Mesenchymal stem cell (in vitro differentiated cells and primary cell): Measurements from ENCODE around the gene KIF1A.

Source experiments
- DNase-seq: peaks from one replicate; pipeline ENCODE4 v3.0.0-alpha.2; 2013
- H2AFZ ChIP-seq: one replicate; pipeline ENCODE4 v1.6.1; 2013; ENCODE audit warnings: low read depth, mild to moderate bottlenecking, control low read depth, inconsistent platforms, low read length, moderate library complexity
- H2AK5ac ChIP-seq: 2 replicates; pipeline ENCODE4 v1.6.1; 2013; ENCODE audit warnings: low read length, moderate library complexity, mild to moderate bottlenecking, inconsistent platforms; ENCODE audit not compliant: severe bottlenecking
- H2BK120ac ChIP-seq: one replicate; pipeline ENCODE4 v1.6.1; 2013; ENCODE audit warnings: low read depth, mild to moderate bottlenecking, inconsistent platforms, low read length, moderate library complexity
- H2BK12ac ChIP-seq, 2 experiments: one replicate each; pipeline ENCODE4 v1.6.1; 2013; ENCODE audit warnings: inconsistent platforms in 2 of 2, low read length in 2 of 2, mild to moderate bottlenecking in 2 of 2, moderate library complexity in 2 of 2, control low read depth in 1 of 2
- H2BK15ac ChIP-seq: one replicate; pipeline ENCODE4 v1.6.1; 2013; ENCODE audit warnings: mild to moderate bottlenecking, low read depth, inconsistent platforms; ENCODE audit not compliant: poor library complexity, severe bottlenecking
- H2BK5ac ChIP-seq: 2 replicates; pipeline ENCODE4 v1.6.1; 2013; ENCODE audit warnings: low read depth, mild to moderate bottlenecking, low read length, control low read depth, inconsistent platforms; ENCODE audit not compliant: poor library complexity, severe bottlenecking
- H3K14ac ChIP-seq, 2 experiments: one replicate each; pipeline ENCODE4 v1.6.1; 2013; ENCODE audit warnings: inconsistent platforms in 2 of 2, low read length in 2 of 2, control low read depth in 1 of 2, mild to moderate bottlenecking in 1 of 2, moderate library complexity in 1 of 2
- H3K18ac ChIP-seq, 2 experiments: one replicate each; pipeline ENCODE4 v1.6.1; 2013; ENCODE audit warnings: inconsistent platforms in 2 of 2, low read length in 2 of 2, control low read depth in 1 of 2, low read depth in 1 of 2, mild to moderate bottlenecking in 1 of 2
- H3K23ac ChIP-seq, 2 experiments: one replicate each; pipeline ENCODE4 v1.6.1; 2013; ENCODE audit warnings: inconsistent platforms in 2 of 2, low read length in 2 of 2, mild to moderate bottlenecking in 2 of 2, moderate library complexity in 2 of 2, control low read depth in 1 of 2
- H3K27ac ChIP-seq: 2 replicates; pipeline ENCODE4 v1.5.1; 2013; ENCODE audit warnings: mild to moderate bottlenecking, moderate library complexity, low read length, control low read depth, inconsistent platforms; ENCODE audit not compliant: poor library complexity, severe bottlenecking
- H3K27me3 ChIP-seq, 2 experiments: 2 replicates each; pipeline versions ENCODE4 v1.6.1 to v1.7.0; 2013; ENCODE audit warnings: low read length in 2 of 2, mild to moderate bottlenecking in 2 of 2, moderate library complexity in 2 of 2, control low read depth in 1 of 2, inconsistent platforms in 1 of 2; ENCODE audit not compliant: control insufficient read depth in 1 of 2, insufficient read depth in 1 of 2
- H3K36me3 ChIP-seq, 2 experiments: 2 replicates each; pipeline versions ENCODE4 v1.6.1 to v1.7.0; 2013; ENCODE audit warnings: low read length in 2 of 2, control low read depth in 1 of 2, inconsistent platforms in 1 of 2, low read depth in 1 of 2, mild to moderate bottlenecking in 1 of 2; ENCODE audit not compliant: insufficient read depth in 2 of 2, control insufficient read depth in 1 of 2
- H3K4ac ChIP-seq, 2 experiments: one replicate each; pipeline ENCODE4 v1.6.1; 2013; ENCODE audit warnings: inconsistent platforms in 2 of 2, low read length in 2 of 2, mild to moderate bottlenecking in 2 of 2, moderate library complexity in 2 of 2, control low read depth in 1 of 2, low read depth in 1 of 2
- H3K4me1 ChIP-seq: 2 replicates; pipeline ENCODE4 v1.6.1; 2013; ENCODE audit warnings: low read depth, low read length, control low read depth; ENCODE audit not compliant: control insufficient read depth, insufficient read depth
- H3K4me2 ChIP-seq: 2 replicates; pipeline ENCODE4 v1.6.1; 2013; ENCODE audit warnings: low read length, mild to moderate bottlenecking, inconsistent platforms; ENCODE audit not compliant: poor library complexity, severe bottlenecking
- H3K4me3 ChIP-seq, 2 experiments: 2 replicates each; pipeline versions ENCODE4 v1.5.1 to v1.7.0; 2013; ENCODE audit warnings: low read length in 2 of 2, mild to moderate bottlenecking in 2 of 2, control low read depth in 1 of 2, low read depth in 1 of 2; ENCODE audit not compliant: insufficient read depth in 1 of 2
- H3K79me1 ChIP-seq: replicated peaks from 2 replicates; pipeline ENCODE4 v1.6.1; 2013; ENCODE audit warnings: mild to moderate bottlenecking, control low read depth, low read length, inconsistent platforms; ENCODE audit not compliant: poor library complexity, severe bottlenecking
- H3K9ac ChIP-seq: 2 replicates; pipeline ENCODE4 v1.7.0; 2013; ENCODE audit warnings: mild to moderate bottlenecking, low read length, moderate library complexity
- H3K9me3 ChIP-seq: 2 replicates; pipeline ENCODE4 v1.7.0; 2013; ENCODE audit warnings: mild to moderate bottlenecking, low read length; ENCODE audit not compliant: control insufficient read depth
- H4K8ac ChIP-seq: one replicate; pipeline ENCODE4 v1.6.1; 2013; ENCODE audit warnings: inconsistent platforms, mild to moderate bottlenecking, low read length, moderate library complexity
- H4K91ac ChIP-seq: one replicate; pipeline ENCODE4 v1.6.1; 2013; ENCODE audit warnings: mild to moderate bottlenecking, low read length, inconsistent platforms
- WGBS: methylation state at CpG from one replicate; pipeline ENCODE4 v1.1.7; 2013; ENCODE audit warnings: mixed read lengths; 5-methylcytosine and 5-hydroxymethylcytosine counted together

The KIF1A gene

DNA sequence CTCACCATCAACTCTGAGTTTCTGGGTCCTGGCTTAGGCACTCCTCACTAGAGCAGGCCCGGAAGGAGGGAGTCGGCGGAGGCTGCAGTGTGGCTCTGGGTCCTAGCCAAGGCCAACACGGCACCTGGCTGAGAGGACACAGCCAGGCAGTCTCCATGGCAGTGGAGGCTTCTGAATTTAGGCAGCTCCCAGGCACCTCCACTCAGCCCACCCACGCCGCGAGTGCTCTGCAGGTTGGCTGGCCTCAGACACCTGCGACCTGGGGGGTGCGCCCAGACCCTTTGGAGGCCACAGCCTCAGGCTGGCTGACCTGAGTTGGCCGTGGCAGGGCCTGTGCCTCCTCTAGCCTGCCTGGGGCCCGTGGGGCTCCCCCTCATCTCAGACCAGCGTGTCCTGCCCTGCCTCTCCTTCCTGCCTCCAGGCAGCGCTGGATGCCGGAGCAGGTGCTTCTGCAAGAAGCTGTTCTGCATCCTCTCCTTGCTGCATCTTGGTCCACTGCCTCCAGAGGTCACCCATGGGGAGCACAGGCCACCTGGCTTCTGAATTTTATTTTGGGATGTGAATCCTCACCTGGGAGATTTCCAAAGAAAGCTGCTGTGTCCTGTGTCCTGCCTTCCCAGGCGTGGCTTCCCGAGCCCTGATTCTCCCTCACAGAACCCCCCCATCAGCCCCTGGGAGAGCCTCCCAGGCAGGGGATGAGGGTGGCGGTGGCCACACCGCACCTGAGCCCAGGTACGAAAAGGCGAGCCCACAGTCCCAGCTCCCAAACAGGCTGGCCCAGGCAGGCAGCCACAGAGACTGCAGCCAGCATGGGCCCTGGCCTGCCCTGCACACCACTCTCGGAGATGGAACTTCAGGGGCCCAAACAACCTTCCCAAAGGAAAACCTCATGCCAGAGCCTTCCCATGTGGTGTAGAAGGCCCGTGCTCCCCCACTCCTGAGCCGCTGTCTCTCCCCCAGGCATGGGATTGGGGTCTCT, 105.0 kb downstream of the KIF1A start:
- Histone ChIP-seq H2BK12ac (no peak overlapping the region), H3K18ac (no peak overlapping the region), H3K27me3 (peaks cover 10 to 76% of the 10 kb centered on the region in 2 experiments), H2BK15ac (no peak overlapping the region), H3K36me3 (no peaks in the 10 kb centered on the region), H3K79me1 (no peaks in the 10 kb centered on the region), H3K14ac (no peak overlapping the region), H3K4me2 (no peak overlapping the region), H2AK5ac (no peak overlapping the region), H4K91ac (no peak overlapping the region), H3K9ac (no peak overlapping the region), H3K23ac (no peak overlapping the region), H2BK5ac (no peak overlapping the region), H3K9me3 (no peaks in the 10 kb centered on the region), H2AFZ (no peak overlapping the region), H3K27ac (no peak overlapping the region), H3K4me3 (no peak overlapping the region), H3K4me1 (no peaks in the 10 kb centered on the region), H3K4ac (no peak overlapping the region), H2BK120ac (no peak overlapping the region), H4K8ac (no peak overlapping the region)
- 83% methylated on average over 23 of the region's 23 CpGs for WGBS
- DNase-seq = no peak

- H3K18ac ChIP-seq = no peak overlapping the region
- no peaks in the 10 kb centered on the region for H3K79me1 ChIP-seq
- DNase-seq = no peak
- WGBS = 86% methylated on average over 26 of the region's 26 CpGs
- peaks cover 15 to 82% of the 10 kb centered on the region in 2 experiments for H3K27me3 ChIP-seq
- H3K9ac ChIP-seq = no peak overlapping the region
- H2AK5ac ChIP-seq = no peak overlapping the region
- H3K4me3 ChIP-seq = no peak overlapping the region
- H4K91ac ChIP-seq = peak overlapping the region; percentile 12
- no peak overlapping the region for H2BK12ac ChIP-seq
- no peak overlapping the region for H3K14ac ChIP-seq
- H2BK120ac ChIP-seq = no peak overlapping the region
- H2BK15ac ChIP-seq = no peak overlapping the region
- no peak overlapping the region for H4K8ac ChIP-seq
- no peaks in the 10 kb centered on the region for H3K9me3 ChIP-seq
- H3K4ac ChIP-seq = no peak overlapping the region
- no peak overlapping the region for H2BK5ac ChIP-seq
- H3K4me1 ChIP-seq = no peaks in the 10 kb centered on the region
- H2AFZ ChIP-seq = no peak overlapping the region
- no peak overlapping the region for H3K23ac ChIP-seq
- H3K27ac ChIP-seq = no peak overlapping the region
- no peak overlapping the region for H3K4me2 ChIP-seq
- H3K36me3 ChIP-seq = no peaks in the 10 kb centered on the region
Observed at GRCh38 chr2:240713928-240714746, 105.9 kb downstream of the KIF1A start.

DNA sequence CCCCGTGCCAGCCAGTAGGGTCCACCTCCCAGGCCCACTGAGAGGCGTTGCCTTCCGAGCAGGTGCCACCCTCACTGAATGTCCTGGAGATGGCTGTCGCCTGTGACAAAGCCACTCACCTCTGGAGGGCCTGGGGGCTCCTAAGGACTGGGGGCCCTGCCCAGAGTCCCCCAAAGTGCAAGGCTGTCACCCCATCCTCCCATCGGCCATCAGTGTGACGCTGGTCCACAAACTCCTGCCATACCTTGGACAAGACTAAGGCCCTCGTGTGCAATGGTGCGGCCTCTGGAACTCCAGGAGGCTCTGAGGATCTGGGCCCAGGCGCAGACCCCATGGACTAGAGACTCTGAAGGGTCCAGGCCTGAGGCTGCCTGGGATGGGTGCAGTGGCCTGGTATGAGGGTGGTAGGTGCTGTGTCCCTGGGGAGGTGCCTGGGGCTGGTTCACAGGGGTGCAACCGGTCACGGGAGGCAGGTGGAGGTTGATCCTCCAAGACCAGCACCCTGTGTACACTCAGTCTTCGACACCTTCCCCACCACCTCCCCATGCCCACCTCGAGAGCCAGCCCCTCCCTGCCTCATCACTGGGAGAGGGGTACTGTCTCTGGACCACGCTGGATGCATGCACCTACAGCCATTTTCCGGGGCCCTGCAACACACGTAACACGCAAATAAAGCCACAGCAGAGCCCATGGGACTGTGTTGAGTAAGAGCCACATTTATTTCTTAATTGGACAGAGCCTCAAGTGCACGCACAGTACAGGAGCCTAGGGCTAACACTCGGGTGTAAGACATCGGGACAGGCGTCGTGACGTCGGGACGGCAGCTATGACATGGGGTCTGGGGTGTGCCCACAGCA, 106.7 kb downstream of the KIF1A start:
- Histone ChIP-seq H3K79me1 (no peaks in the 10 kb centered on the region), H2BK12ac (no peak overlapping the region), H3K23ac (no peak overlapping the region), H3K14ac (no peak overlapping the region), H3K9me3 (peaks cover 3% of the 10 kb centered on the region), H4K91ac (peak overlapping the region; percentile 12), H3K4me2 (no peak overlapping the region), H2BK15ac (peak overlapping the region; percentile 23), H3K4me3 (no peak overlapping the region), H2AFZ (no peak overlapping the region), H3K4ac (no peak overlapping the region), H3K18ac (no peak overlapping the region), H4K8ac (no peak overlapping the region), H3K27me3 (peaks cover 15 to 83% of the 10 kb centered on the region in 2 experiments), H2BK5ac (no peak overlapping the region), H3K27ac (no peak overlapping the region), H2BK120ac (no peak overlapping the region), H3K9ac (no peak overlapping the region), H3K36me3 (no peaks in the 10 kb centered on the region), H3K4me1 (no peaks in the 10 kb centered on the region), H2AK5ac (no peak overlapping the region)
- no peak for DNase-seq
- 89% methylated on average over 25 of the region's 25 CpGs for WGBS
